ENCODE measurements around the gene BCAS1. TPM values are rescaled to one million over a fixed set of nuclear protein-coding genes. Genes with fewer than 3 reads are reported as not detected.

BCAS1 gene
- total RNA-seq, 2 donors from 2014 or later, result 0.10 to 0.11 TPM

- no peak for DNase-seq (ENCODE audit: low spot score)
- Mint-ChIP-seq H3K4me3 (no peak overlapping the region), H3K27ac (no peak overlapping the region), H3K27me3 (peaks cover 13 to 14% of the 10 kb centered on the region in 2 donors), H3K9me3 (peaks cover 6% of the 10 kb centered on the region), H3K4me1 (ENCODE audit: low read depth in 2 of 2) (peaks cover 12 to 17% of the 10 kb centered on the region in 2 donors), H3K36me3 (no peaks in the 10 kb centered on the region)
- ATAC-seq, result no peak
Measured at GRCh38 chr20:54043076-54043967, 27.1 kb downstream of the BCAS1 start.

- Mint-ChIP-seq H3K27ac (no peak overlapping the region), H3K4me1 (ENCODE audit: low read depth in 2 of 2) (peaks cover 2 to 6% of the 10 kb centered on the region in 2 donors), H3K27me3 (peaks cover 13 to 14% of the 10 kb centered on the region in 2 donors), H3K36me3 (no peaks in the 10 kb centered on the region), H3K4me3 (no peak overlapping the region), H3K9me3 (no peaks in the 10 kb centered on the region)
- DNase-seq (ENCODE audit: low spot score) (no peak), ATAC-seq (no peak)
Measured at GRCh38 chr20:54042021-54042420, 28.4 kb downstream of the BCAS1 start.

- DNase-seq (ENCODE audit: low spot score) (no peak), ATAC-seq (no peak)
- Mint-ChIP-seq H3K27ac (no peak overlapping the region), H3K27me3 (peaks cover 13 to 14% of the 10 kb centered on the region in 2 donors), H3K4me3 (no peak overlapping the region), H3K4me1 (ENCODE audit: low read depth in 2 of 2) (peaks cover 0 to 6% of the 10 kb centered on the region in 2 donors), H3K36me3 (no peaks in the 10 kb centered on the region), H3K9me3 (no peaks in the 10 kb centered on the region)
Measured at GRCh38 chr20:54041336-54041735, 29.1 kb downstream of the BCAS1 start.

GRCh38 chr20:54040531-54040930 lies 29.9 kb downstream of the BCAS1 start:
- Mint-ChIP-seq H3K4me3 (no peak overlapping the region), H3K4me1 (ENCODE audit: low read depth in 2 of 2) (peaks cover 0 to 6% of the 10 kb centered on the region in 2 donors), H3K9me3 (no peaks in the 10 kb centered on the region), H3K27ac (no peak overlapping the region), H3K36me3 (no peaks in the 10 kb centered on the region), H3K27me3 (peaks cover 13 to 14% of the 10 kb centered on the region in 2 donors)
- ATAC-seq (no peak), DNase-seq (ENCODE audit: low spot score) (no peak)

- Mint-ChIP-seq H3K4me1 (ENCODE audit: low read depth in 2 of 2) (peaks cover 0 to 1% of the 10 kb centered on the region in 2 donors), H3K36me3 (no peaks in the 10 kb centered on the region)
Measured at GRCh38 chr20:54038961-54039360, 31.4 kb downstream of the BCAS1 start.

GRCh38 chr20:54037525-54037924 lies 32.9 kb downstream of the BCAS1 start:
- H3K4me1 Mint-ChIP-seq (ENCODE audit: low read depth in 2 of 2), result no peaks in the 10 kb centered on the region
- H3K27me3 Mint-ChIP-seq, result peaks cover 14 to 28% of the 10 kb centered on the region in 2 donors
- no peak overlapping the region for H3K27ac Mint-ChIP-seq
- no peak for DNase-seq (ENCODE audit: low spot score)
- H3K4me3 Mint-ChIP-seq, result no peak overlapping the region
- H3K9me3 Mint-ChIP-seq, result peaks cover 6% of the 10 kb centered on the region
- ATAC-seq, result no peak
- peaks cover 5% of the 10 kb centered on the region for H3K36me3 Mint-ChIP-seq

More at GRCh38 chr20:54038961-54039360, 31.4 kb downstream of the BCAS1 start:
- Mint-ChIP-seq H3K9me3 (no peaks in the 10 kb centered on the region), H3K27me3 (peaks cover 13 to 16% of the 10 kb centered on the region in 2 donors), H3K4me3 (no peak overlapping the region), H3K27ac (no peak overlapping the region)
- no peak for ATAC-seq
- DNase-seq (ENCODE audit: low spot score), result no peak

GRCh38 chr20:54029643-54030042 lies 40.8 kb downstream of the BCAS1 start:
- Mint-ChIP-seq H3K27me3 (peaks cover 8 to 54% of the 10 kb centered on the region in 2 donors), H3K36me3 (peaks cover 11% of the 10 kb centered on the region), H3K9me3 (peaks cover 7% of the 10 kb centered on the region), H3K4me1 (ENCODE audit: low read depth in 2 of 2) (no peaks in the 10 kb centered on the region), H3K27ac (no peak overlapping the region), H3K4me3 (no peak overlapping the region)
- no peak for DNase-seq (ENCODE audit: low spot score)
- no peak for ATAC-seq

- no peak overlapping the region for H3K4me3 Mint-ChIP-seq
- H3K27ac Mint-ChIP-seq, result no peak overlapping the region
- no peaks in the 10 kb centered on the region for H3K4me1 Mint-ChIP-seq (ENCODE audit: low read depth in 2 of 2)
- ATAC-seq, result no peak
- peaks cover 9 to 59% of the 10 kb centered on the region in 2 donors for H3K27me3 Mint-ChIP-seq
- DNase-seq (ENCODE audit: low spot score), result no peak
- peaks cover 11% of the 10 kb centered on the region for H3K36me3 Mint-ChIP-seq
- H3K9me3 Mint-ChIP-seq, result peaks cover 7% of the 10 kb centered on the region
Measured at GRCh38 chr20:54029176-54029575, 41.2 kb downstream of the BCAS1 start.

GRCh38 chr20:54028276-54029011 lies 42.0 kb downstream of the BCAS1 start:
- ATAC-seq (no peak), DNase-seq (ENCODE audit: low spot score) (no peak)
- H3K36me3 Mint-ChIP-seq, result peaks cover 11% of the 10 kb centered on the region
- H3K4me3 Mint-ChIP-seq, result no peak overlapping the region
- H3K27me3 Mint-ChIP-seq, result peaks cover 10 to 57% of the 10 kb centered on the region in 2 donors
- H3K9me3 Mint-ChIP-seq, result peaks cover 7% of the 10 kb centered on the region
- no peak overlapping the region for H3K27ac Mint-ChIP-seq
- H3K4me1 Mint-ChIP-seq (ENCODE audit: low read depth in 2 of 2), result no peaks in the 10 kb centered on the region

GRCh38 chr20:54027704-54028103 lies 42.7 kb downstream of the BCAS1 start:
- ATAC-seq, result no peak
- H3K4me1 Mint-ChIP-seq (ENCODE audit: low read depth in 2 of 2), result no peaks in the 10 kb centered on the region

GRCh38 chr20:54026295-54027064 lies 43.9 kb downstream of the BCAS1 start:
- ATAC-seq, result no peak
- DNase-seq (ENCODE audit: low spot score), result no peak
- H3K27ac Mint-ChIP-seq, result no peak overlapping the region
- no peaks in the 10 kb centered on the region for H3K4me1 Mint-ChIP-seq (ENCODE audit: low read depth in 2 of 2)
- H3K9me3 Mint-ChIP-seq, result no peaks in the 10 kb centered on the region
- no peak overlapping the region for H3K4me3 Mint-ChIP-seq
- no peaks in the 10 kb centered on the region for H3K36me3 Mint-ChIP-seq
- H3K27me3 Mint-ChIP-seq, result peaks cover 6 to 38% of the 10 kb centered on the region in 2 donors

More at GRCh38 chr20:54027704-54028103, 42.7 kb downstream of the BCAS1 start:
- Mint-ChIP-seq H3K9me3 (peaks cover 3% of the 10 kb centered on the region), H3K36me3 (peaks cover 7% of the 10 kb centered on the region), H3K4me3 (no peak overlapping the region), H3K27ac (no peak overlapping the region), H3K27me3 (peaks cover 6 to 50% of the 10 kb centered on the region in 2 donors)
- no peak for DNase-seq (ENCODE audit: low spot score)

- Mint-ChIP-seq H3K36me3 (no peaks in the 10 kb centered on the region), H3K9me3 (no peaks in the 10 kb centered on the region), H3K27me3 (peaks cover 2 to 33% of the 10 kb centered on the region in 2 donors), H3K27ac (no peak overlapping the region), H3K4me3 (no peak overlapping the region), H3K4me1 (ENCODE audit: low read depth in 2 of 2) (no peaks in the 10 kb centered on the region)
- DNase-seq (ENCODE audit: low spot score), result no peak
- no peak for ATAC-seq
Measured at GRCh38 chr20:54025251-54025771, 45.1 kb downstream of the BCAS1 start.

- ATAC-seq (no peak), DNase-seq (ENCODE audit: low spot score) (no peak)
- H3K27me3 Mint-ChIP-seq, result peaks cover 2 to 24% of the 10 kb centered on the region in 2 donors
- H3K27ac Mint-ChIP-seq, result no peak overlapping the region
- no peak overlapping the region for H3K4me3 Mint-ChIP-seq
- H3K4me1 Mint-ChIP-seq (ENCODE audit: low read depth in 2 of 2), result no peaks in the 10 kb centered on the region
- H3K36me3 Mint-ChIP-seq, result no peaks in the 10 kb centered on the region
- no peaks in the 10 kb centered on the region for H3K9me3 Mint-ChIP-seq
Measured at GRCh38 chr20:54023406-54023805, 47.0 kb downstream of the BCAS1 start.

Measured in natural killer cell treated with Interleukin-12 subunit alpha and Interleukin-12 subunit beta and Interleukin-15 and Interleukin-18, amount 100 ng/mL, for 72 hours (primary cell).